ENCODE data around the gene SEC22B. TPM values are rescaled to one million over a fixed set of nuclear protein-coding genes. Genes with fewer than 3 reads are reported as not detected.
A peak's percentile ranks its signal among the peaks of the same experiment; 100 is the strongest.
"Not testable (repeated sequence)": the region's sequence is repeated elsewhere in the genome, so short reads cannot be mapped to it uniquely, and the experiment has no call there.

SEC22B gene
- total RNA-seq (2014; rRNA removed; shearing (Covaris generic)), result 51.3 and 54.9 TPM in 2 replicates

- DNase-seq (ENCODE audit: low read depth), result peak; percentile 97
Measured at GRCh38 chr1:120176092-120176855, at the start of gene SEC22B. SEC22B (minus strand) TSS chr1:120176520; CDS start chr1:120176381, 139 bp downstream.

DNA sequence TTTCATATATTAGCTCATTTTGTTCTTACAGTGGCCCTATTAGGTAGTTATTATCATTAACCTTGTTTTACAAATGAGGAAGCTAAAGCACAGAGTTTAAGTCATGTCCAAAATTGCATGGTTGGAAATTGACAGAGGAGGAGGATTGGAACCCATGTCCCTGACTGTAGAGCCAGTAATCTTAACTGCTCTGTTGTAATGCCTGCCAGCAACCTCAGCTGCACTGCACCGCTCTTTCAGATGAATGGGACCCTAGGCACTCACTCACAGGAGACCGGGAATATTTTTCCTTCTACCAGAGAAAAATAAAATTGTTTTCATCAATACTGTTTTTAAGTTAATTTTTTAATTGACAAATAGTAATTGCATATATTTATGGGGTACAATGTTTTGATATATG is 41.6 kb upstream of the SEC22B start:
- not testable (repeated sequence) for DNase-seq (ENCODE audit: low read depth)

GRCh38 chr1:120217175-120217929 is 41.0 kb upstream of the SEC22B start:
- not testable (repeated sequence) for DNase-seq (ENCODE audit: low read depth)

DNA sequence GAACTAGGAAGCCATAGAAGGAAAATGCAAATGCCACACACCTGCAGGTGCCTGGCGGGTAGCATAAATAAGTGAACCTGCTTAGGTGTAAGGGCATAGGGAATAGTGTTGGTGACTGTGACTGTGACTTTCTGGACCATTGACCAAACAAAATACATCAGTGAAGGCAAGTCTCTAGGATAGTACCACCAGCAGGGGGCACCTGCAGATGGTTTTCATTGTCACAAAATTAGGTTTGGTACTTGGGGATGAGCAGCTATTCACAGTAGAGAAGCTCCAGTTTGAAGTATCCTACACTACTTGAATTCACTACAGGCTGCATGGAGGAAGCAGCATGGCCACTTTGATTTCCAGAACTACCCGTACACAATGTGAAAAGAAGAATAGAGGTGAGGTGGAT is 37.3 kb upstream of the SEC22B start:
- DNase-seq (ENCODE audit: low read depth), result not testable (repeated sequence)

GRCh38 chr1:120210754-120211153 is 34.4 kb upstream of the SEC22B start:
- not testable (repeated sequence) for DNase-seq (ENCODE audit: low read depth)

- DNase-seq (ENCODE audit: low read depth), result peak; percentile 13
Measured at GRCh38 chr1:120196863-120197775, 20.8 kb upstream of the SEC22B start.

DNA sequence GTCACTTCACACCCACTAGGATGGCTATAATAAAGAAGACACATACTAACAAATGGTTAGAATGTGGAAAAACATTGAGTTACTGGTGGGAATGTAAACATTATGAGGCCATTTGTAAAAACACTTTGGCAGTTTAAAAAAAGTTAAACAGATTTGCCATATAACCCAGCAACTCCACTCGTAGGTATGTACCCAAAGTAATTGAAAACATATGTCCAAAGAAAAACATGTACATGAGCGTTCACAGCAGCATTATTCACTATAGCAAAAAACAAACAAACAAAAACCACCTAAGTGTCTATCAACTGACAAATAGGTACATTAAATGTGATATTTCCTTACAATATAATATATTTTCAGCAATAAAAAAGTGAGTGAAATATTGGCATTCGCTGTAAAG is 12.3 kb upstream of the SEC22B start:
- DNase-seq (ENCODE audit: low read depth), result not testable (repeated sequence)

DNA sequence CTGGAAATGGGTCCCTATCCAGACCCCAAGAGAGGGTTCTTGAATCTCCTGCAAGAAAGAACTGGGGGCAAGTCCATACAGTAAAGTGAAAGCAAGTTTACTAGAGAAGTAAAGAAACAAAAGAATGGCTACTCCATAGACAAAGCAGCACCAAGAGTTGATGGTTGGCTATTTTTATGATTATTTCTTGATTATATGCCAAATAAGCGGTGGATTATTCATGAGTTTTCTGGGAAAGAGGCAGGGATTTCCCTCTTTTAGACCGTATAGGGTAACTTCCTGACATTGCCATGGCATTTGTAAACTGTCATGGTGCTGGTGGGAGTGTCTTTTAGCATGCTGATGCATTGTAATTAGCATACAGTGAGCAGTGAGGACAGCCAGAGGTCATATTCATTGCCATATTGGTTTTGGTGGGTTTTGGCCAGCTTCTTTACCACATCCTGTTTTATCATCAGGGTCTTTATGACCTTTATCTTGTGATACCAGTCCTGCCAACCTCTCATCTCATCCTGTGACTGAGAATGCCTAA is 5.9 kb upstream of the SEC22B start:
- DNase-seq (ENCODE audit: low read depth), result not testable (repeated sequence)

GRCh38 chr1:120179811-120180690 is 3.7 kb upstream of the SEC22B start:
- peak; percentile 79 for DNase-seq (ENCODE audit: low read depth)

DNA sequence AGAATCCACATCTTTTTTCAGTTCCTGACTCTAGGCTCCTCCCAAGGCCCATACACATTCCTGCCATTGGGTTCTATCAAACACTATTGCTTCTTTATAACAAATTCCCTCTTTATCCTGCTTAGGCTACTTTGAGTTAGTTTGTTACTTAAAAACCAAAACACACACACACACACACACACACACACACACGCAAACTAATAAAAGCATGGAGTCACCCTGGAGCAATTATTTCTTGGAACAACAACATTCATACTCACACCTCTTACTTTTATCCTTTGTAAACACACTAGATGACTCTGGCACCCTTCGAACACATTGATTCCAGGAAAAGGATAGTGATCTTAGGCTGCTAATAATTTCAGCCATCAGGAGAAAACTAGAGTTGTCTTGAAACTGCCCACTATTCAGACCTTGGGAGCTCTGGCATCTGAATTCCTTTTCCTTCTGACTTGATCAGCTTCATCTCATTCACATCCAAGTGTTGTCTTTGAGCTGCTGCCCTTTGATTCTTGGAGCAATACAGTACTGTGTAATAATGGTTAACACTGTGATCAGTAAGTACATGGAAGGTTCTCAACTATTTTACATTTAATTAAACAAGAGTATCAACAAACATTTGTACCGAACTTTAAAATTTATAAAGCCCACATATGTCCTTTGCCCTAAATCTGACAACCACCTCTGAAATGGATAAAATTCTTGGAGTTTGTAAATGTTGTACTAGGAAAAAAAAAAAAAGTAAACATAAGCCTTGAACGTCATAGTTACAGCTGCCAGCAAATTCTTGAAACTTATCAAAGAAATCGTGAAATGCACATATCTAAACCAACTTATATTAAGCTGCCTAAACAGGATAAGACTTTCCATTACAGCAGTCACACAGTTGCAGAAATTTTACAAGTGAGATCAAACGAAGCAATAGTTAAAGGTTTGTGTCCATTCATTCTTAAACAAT is 2.8 kb upstream of the SEC22B start:
- peak; percentile 4 for DNase-seq (ENCODE audit: low read depth)

GRCh38 chr1:120178058-120178457 is 1.7 kb upstream of the SEC22B start:
- not testable (repeated sequence) for DNase-seq (ENCODE audit: low read depth)

- DNase-seq (ENCODE audit: low read depth), result peak; percentile 9
Measured at GRCh38 chr1:120175688-120176087, 632 bp downstream of the SEC22B start.

DNA sequence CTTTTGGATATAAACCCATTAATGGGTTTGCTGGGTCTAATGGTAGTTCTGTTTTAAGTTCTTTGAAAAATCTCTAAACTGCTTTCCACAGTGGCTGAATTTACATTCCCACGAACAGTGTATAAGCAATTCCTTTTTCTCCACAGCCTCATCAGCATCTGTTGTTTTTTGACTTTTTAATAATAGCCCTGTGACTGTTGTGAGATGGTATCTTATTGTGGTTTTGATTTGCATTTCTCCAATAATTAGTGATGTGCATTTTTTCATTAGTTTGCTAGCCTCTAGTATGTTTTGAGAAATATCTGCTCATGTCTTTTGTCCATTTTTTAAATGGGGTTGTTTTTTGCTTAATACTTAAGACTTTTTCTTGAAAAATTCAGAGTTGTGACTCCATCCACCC is 11.6 kb downstream of the SEC22B start:
- not testable (repeated sequence) for DNase-seq (ENCODE audit: low read depth)

DNA sequence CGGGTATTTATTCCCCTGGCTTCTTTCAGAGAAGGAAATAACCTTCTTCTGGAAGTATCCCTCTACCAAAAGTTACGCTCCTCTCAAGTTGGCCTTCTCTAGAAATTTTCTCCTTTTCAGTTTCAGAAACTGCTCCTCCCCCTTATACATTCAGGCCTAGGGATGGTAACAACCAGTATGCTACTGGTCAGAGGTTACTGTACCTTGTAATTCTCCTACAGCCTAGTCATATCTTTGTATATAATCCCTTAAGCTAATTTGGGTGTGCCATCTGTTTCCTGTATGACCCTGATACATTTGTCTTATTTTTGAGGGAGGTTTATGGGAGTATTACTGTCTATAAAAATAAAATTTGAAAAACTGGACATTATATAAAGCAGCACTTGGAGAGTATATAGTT is 14.3 kb downstream of the SEC22B start:
- not testable (repeated sequence) for DNase-seq (ENCODE audit: low read depth)

- not testable (repeated sequence) for DNase-seq (ENCODE audit: low read depth)
Measured at GRCh38 chr1:120158495-120158894, 17.8 kb downstream of the SEC22B start.

GRCh38 chr1:120158086-120158485 is 18.2 kb downstream of the SEC22B start:
- not testable (repeated sequence) for DNase-seq (ENCODE audit: low read depth)

GRCh38 chr1:120150138-120150822 is 26.0 kb downstream of the SEC22B start:
- not testable (repeated sequence) for DNase-seq (ENCODE audit: low read depth)

DNA sequence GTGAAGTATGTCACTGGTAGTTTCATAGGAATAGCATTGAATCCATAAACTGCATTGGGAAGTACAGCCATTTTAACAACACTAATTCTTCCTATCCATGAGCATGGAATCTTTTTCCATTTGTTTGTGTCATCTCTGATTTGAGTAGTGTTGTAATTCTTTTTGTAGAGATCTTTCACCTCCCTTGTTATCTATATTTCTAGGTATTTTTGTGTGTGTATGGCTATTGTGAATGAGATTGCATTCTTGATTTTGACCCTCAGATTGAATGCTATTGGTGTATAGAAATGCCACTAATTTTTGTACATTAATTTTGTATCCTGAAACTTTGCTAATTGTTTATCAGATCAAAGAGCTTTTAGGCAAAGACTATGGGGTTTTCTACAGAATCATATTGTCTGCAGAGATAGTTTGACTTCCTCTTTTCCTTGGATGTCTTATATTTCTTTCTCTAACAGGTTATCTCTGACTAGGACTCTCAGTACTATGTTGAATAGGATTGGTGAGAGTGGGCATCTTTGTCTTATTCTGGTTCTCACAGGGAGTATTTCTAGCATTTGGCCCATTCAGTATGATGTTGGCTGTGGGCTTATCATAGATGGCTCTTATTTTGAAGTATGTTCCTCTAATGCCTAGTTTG is 26.8 kb downstream of the SEC22B start:
- DNase-seq (ENCODE audit: low read depth), result not testable (repeated sequence)
